Measurements from ENCODE around the gene AIRE.

AIRE gene

GRCh38 chr21:44295646-44296045 is 10.0 kb downstream of the AIRE start:
- no peak for DNase-seq
- TF ChIP-seq CTCF (IDR thresholded peaks at IDR 0.05; ENCODE audit: low read depth, low read length) = no peak
- H3K27me3 ChIP-seq = no peaks in the 10 kb centered on the region
- no peaks in the 10 kb centered on the region for H3K9me3 ChIP-seq
- no peaks in the 10 kb centered on the region for H3K36me3 ChIP-seq
- no peak overlapping the region for H3K4me3 ChIP-seq (ENCODE audit: low read depth, low read length)
- H3K4me1 ChIP-seq = no peaks in the 10 kb centered on the region

- DNase-seq = no peak
- H3K4me1 ChIP-seq = no peaks in the 10 kb centered on the region
- no peak for TF ChIP-seq CTCF (IDR thresholded peaks at IDR 0.05; ENCODE audit: low read depth, low read length)
Measured at GRCh38 chr21:44296103-44296519, 10.4 kb downstream of the AIRE start.

GRCh38 chr21:44296916-44297315 is 11.2 kb downstream of the AIRE start:
- no peaks in the 10 kb centered on the region for H3K4me1 ChIP-seq

More at GRCh38 chr21:44296103-44296519, 10.4 kb downstream of the AIRE start:
- Histone ChIP-seq H3K36me3 (no peaks in the 10 kb centered on the region), H3K4me3 (ENCODE audit: low read depth, low read length) (no peak overlapping the region), H3K27me3 (no peaks in the 10 kb centered on the region), H3K9me3 (no peaks in the 10 kb centered on the region)

GRCh38 chr21:44297525-44298290 is 12.0 kb downstream of the AIRE start:
- Histone ChIP-seq H3K4me3 (ENCODE audit: low read depth, low read length) (no peak overlapping the region), H3K4me1 (no peaks in the 10 kb centered on the region), H3K27me3 (no peaks in the 10 kb centered on the region), H3K36me3 (no peaks in the 10 kb centered on the region), H3K9me3 (no peaks in the 10 kb centered on the region)
- DNase-seq = peak; percentile 84
- peak; percentile 83 for TF ChIP-seq CTCF (IDR thresholded peaks at IDR 0.05; ENCODE audit: low read depth, low read length)

More at GRCh38 chr21:44296916-44297315, 11.2 kb downstream of the AIRE start:
- Histone ChIP-seq H3K9me3 (no peaks in the 10 kb centered on the region), H3K27me3 (no peaks in the 10 kb centered on the region), H3K4me3 (ENCODE audit: low read depth, low read length) (no peak overlapping the region), H3K36me3 (no peaks in the 10 kb centered on the region)
- TF ChIP-seq CTCF (IDR thresholded peaks at IDR 0.05; ENCODE audit: low read depth, low read length) = no peak
- no peak for DNase-seq

- peak; percentile 31; the same call in 1 of the 2 replicates for TF ChIP-seq CTCF (IDR thresholded peaks at IDR 0.05; ENCODE audit: low read depth, low read length)
- Histone ChIP-seq H3K27me3 (no peaks in the 10 kb centered on the region), H3K36me3 (no peaks in the 10 kb centered on the region), H3K9me3 (no peaks in the 10 kb centered on the region), H3K4me3 (ENCODE audit: low read depth, low read length) (no peak overlapping the region), H3K4me1 (no peaks in the 10 kb centered on the region)
- DNase-seq = no peak
Measured at GRCh38 chr21:44298301-44298700, 12.6 kb downstream of the AIRE start.

- Histone ChIP-seq H3K36me3 (no peaks in the 10 kb centered on the region), H3K4me1 (no peaks in the 10 kb centered on the region), H3K9me3 (no peaks in the 10 kb centered on the region), H3K4me3 (ENCODE audit: low read depth, low read length) (peak overlapping the region; percentile 59), H3K27me3 (no peaks in the 10 kb centered on the region)
- TF ChIP-seq CTCF (IDR thresholded peaks at IDR 0.05; ENCODE audit: low read depth, low read length) = no peak
- no peak for DNase-seq
Measured at GRCh38 chr21:44299085-44299457, 13.4 kb downstream of the AIRE start.

Measured in BE2C (cell line).